HepG2 (cell line): Measurements from ENCODE around the gene DDX39B. TPM values are rescaled to one million over a fixed set of nuclear protein-coding genes. Genes with fewer than 3 reads are reported as not detected.

Experiments
- ARID2 ChIP-seq: sonication (generic); formaldehyde crosslinking; IDR thresholded peaks from 2 replicates; pipeline ENCODE4 v1.8.1; 2022; ENCODE audit warnings: mild to moderate bottlenecking, missing genetic modification reagents, borderline replicate concordance
- CBX5 ChIP-seq: sonication (generic); formaldehyde crosslinking; IDR thresholded peaks from 2 replicates; pipeline ENCODE4 v1.4.0; 2020; ENCODE audit warnings: missing genetic modification reagents, borderline replicate concordance
- HMG20B ChIP-seq: conservative IDR thresholded peaks from 2 replicates; pipeline ENCODE4 v1.6.1; 2016; ENCODE audit warnings: missing genetic modification reagents, missing compliant biosample characterization
- MYNN ChIP-seq: sonication (generic); formaldehyde crosslinking; IDR thresholded peaks from 2 replicates; pipeline ENCODE4 v1.4.0; 2020; ENCODE audit warnings: mild to moderate bottlenecking, low read depth, missing genetic modification reagents
- ONECUT2 ChIP-seq: sonication (generic); formaldehyde crosslinking; IDR thresholded peaks from 2 replicates; pipeline ENCODE4 v1.4.0; 2020; ENCODE audit warnings: missing genetic modification reagents
- SAP130 ChIP-seq: IDR thresholded peaks from 2 replicates; pipeline ENCODE4 v1.6.1; 2016; ENCODE audit warnings: low read depth
- SMC3 ChIP-seq: IDR thresholded peaks from 2 replicates; pipeline ENCODE4 v1.6.1; 2011; ENCODE audit warnings: low read length, improper control_type of control experiment
- ZBTB3 ChIP-seq: sonication (generic); formaldehyde crosslinking; IDR thresholded peaks from 2 replicates; pipeline ENCODE4 v1.4.0; 2020; ENCODE audit warnings: low read depth, mild to moderate bottlenecking, moderate library complexity, missing genetic modification reagents, borderline replicate concordance
- ZFAT ChIP-seq: sonication (generic); formaldehyde crosslinking; conservative IDR thresholded peaks from 2 replicates; pipeline ENCODE4 v1.8.1; 2023; ENCODE audit warnings: missing genetic modification reagents, inconsistent platforms
- ZNF180 ChIP-seq: sonication (generic); formaldehyde crosslinking; IDR thresholded peaks from 2 replicates; pipeline ENCODE4 v1.4.0; 2020; ENCODE audit warnings: low read depth, missing genetic modification reagents, borderline replicate concordance
- ZNF317 ChIP-seq: sonication (generic); formaldehyde crosslinking; IDR thresholded peaks from 2 replicates; pipeline ENCODE4 v1.5.0; 2020; ENCODE audit warnings: mild to moderate bottlenecking, missing genetic modification reagents
- ZNF329 ChIP-seq: sonication (generic); formaldehyde crosslinking; IDR thresholded peaks from 2 replicates; pipeline ENCODE4 v1.9.0; 2021; ENCODE audit warnings: low read depth, mild to moderate bottlenecking, missing genetic modification reagents
- ZNF501 ChIP-seq: sonication (generic); formaldehyde crosslinking; IDR thresholded peaks from 2 replicates; pipeline ENCODE4 v1.5.1; 2020; ENCODE audit warnings: mild to moderate bottlenecking, moderate library complexity, missing genetic modification reagents
- ZNF577 ChIP-seq: sonication (generic); formaldehyde crosslinking; IDR thresholded peaks from 2 replicates; pipeline ENCODE4 v1.4.0; 2020; ENCODE audit warnings: mild to moderate bottlenecking, low read depth, missing genetic modification reagents, borderline replicate concordance
- ZNF766 ChIP-seq: sonication (generic); formaldehyde crosslinking; IDR thresholded peaks from 2 replicates; pipeline ENCODE4 v1.5.0; 2020; ENCODE audit warnings: missing genetic modification reagents, borderline replicate concordance
- polyA plus RNA-seq, 8 experiments: library from polyadenylated mRNA; depleted of rRNA in 3 of 8; stranded (reverse) in 7 of 8; unstranded in 1 of 8; fragments of >200 nt; fragmentation: Illumina TruSeq in 4 of 8; extraction: Trizol in 4 of 8; gene quantifications; 2 replicates each; pipeline versions ENCODE4 v1.2.1 to v1.2.3, GENCODE V29; 2011 to 2016; ENCODE audit warnings: low read depth in 4 of 8, missing spikeins in 1 of 8, mixed read lengths in 1 of 8; ENCODE audit not compliant: insufficient read depth in 1 of 8
- total RNA-seq, 5 experiments: library from RNA; depleted of rRNA; stranded (reverse); fragments of >200 nt; fragmentation: Illumina TruSeq; extraction: Trizol; gene quantifications; 2 replicates each; pipeline ENCODE4 v1.2.3, GENCODE V29; 2016; ENCODE audit warnings: low read depth in 1 of 5
- TF ChIP-seq, protein P1 (sequence below): sonication (generic); formaldehyde crosslinking; IDR thresholded peaks from 2 replicates; pipeline ENCODE4 v1.5.0; 2020; ENCODE audit warnings: missing genetic modification reagents
- TF ChIP-seq, protein P2 (sequence below): sonication (generic); formaldehyde crosslinking; IDR thresholded peaks from 2 replicates; pipeline ENCODE4 v1.4.0; 2020; ENCODE audit warnings: missing genetic modification reagents
- TF ChIP-seq, protein P3 (sequence below): sonication (generic); formaldehyde crosslinking; IDR thresholded peaks from 2 replicates; pipeline ENCODE4 v1.5.1; 2020; ENCODE audit warnings: missing genetic modification reagents, mild to moderate bottlenecking, borderline replicate concordance
- TF ChIP-seq, protein P4 (sequence below): sonication (generic); formaldehyde crosslinking; IDR thresholded peaks from 2 replicates; pipeline ENCODE4 v1.4.0; 2020; ENCODE audit warnings: mild to moderate bottlenecking, missing genetic modification reagents, borderline replicate concordance

DDX39B gene
- total and polyA plus RNA-seq, 2 of the 13 experiments (the other 11 are each of a cell fraction or from before 2014, with no cell fraction given) = 570 to 678 TPM

DNA sequence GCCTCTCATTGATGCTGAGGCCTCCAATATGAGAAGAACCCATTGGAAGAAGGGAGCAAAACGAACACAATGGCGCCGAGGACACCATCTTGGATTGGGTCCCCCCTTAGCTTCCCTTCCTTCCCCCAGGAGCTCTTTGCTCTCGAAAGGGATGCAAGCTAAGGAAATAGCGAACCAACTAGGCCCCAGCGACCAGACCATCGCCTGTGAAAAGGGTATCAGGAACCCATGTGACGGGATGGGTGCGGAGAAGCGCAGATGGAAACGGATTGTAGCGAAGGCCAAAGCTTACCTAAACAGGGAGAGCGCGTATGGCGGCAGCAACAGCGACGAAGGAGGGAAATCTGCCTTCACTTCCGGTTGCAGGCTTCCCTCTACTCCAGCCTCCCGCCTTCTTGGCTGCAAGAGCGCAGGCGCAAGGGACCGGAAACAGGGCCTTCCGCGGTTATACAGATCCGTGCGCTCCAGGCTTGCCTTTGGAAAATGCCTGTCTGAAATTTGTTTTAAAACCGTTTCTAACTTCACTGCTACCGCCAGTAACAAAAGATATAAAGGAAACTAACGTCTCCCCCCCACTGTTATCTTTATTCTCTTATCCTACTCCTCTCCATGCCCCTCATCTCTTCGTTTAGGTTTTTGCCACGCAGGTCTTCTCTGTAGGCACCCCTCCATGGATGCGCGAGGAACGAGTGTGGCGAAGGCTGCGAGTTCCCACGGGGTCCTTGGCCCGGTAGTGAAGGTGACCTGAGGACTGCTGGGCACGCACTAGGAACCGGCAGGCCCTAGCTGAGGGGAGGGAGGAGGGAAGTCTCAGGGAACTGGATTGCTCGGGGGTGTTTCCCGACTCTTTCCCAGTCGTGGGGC is at the start of gene DDX39B (continued):
- TF ChIP-seq, protein P1, sequence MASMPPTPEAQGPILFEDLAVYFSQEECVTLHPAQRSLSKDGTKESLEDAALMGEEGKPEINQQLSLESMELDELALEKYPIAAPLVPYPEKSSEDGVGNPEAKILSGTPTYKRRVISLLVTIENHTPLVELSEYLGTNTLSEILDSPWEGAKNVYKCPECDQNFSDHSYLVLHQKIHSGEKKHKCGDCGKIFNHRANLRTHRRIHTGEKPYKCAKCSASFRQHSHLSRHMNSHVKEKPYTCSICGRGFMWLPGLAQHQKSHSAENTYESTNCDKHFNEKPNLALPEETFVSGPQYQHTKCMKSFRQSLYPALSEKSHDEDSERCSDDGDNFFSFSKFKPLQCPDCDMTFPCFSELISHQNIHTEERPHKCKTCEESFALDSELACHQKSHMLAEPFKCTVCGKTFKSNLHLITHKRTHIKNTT (CRISPR knock-in tag) = peak; percentile 39; the same call in 1 of the 2 replicates
- TF ChIP-seq, protein P2, sequence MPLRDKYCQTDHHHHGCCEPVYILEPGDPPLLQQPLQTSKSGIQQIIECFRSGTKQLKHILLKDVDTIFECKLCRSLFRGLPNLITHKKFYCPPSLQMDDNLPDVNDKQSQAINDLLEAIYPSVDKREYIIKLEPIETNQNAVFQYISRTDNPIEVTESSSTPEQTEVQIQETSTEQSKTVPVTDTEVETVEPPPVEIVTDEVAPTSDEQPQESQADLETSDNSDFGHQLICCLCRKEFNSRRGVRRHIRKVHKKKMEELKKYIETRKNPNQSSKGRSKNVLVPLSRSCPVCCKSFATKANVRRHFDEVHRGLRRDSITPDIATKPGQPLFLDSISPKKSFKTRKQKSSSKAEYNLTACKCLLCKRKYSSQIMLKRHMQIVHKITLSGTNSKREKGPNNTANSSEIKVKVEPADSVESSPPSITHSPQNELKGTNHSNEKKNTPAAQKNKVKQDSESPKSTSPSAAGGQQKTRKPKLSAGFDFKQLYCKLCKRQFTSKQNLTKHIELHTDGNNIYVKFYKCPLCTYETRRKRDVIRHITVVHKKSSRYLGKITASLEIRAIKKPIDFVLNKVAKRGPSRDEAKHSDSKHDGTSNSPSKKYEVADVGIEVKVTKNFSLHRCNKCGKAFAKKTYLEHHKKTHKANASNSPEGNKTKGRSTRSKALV (CRISPR knock-in tag) = peak; percentile 39
- TF ChIP-seq ONECUT2 (CRISPR knock-in tag) = peak; percentile 58; the same call in 1 of the 2 replicates
- TF ChIP-seq ARID2 (CRISPR knock-in tag) = no peak
- no peak; the same call in 1 of the 2 replicates for TF ChIP-seq ZNF329 (CRISPR knock-in tag)
- TF ChIP-seq ZNF317 (CRISPR knock-in tag) = peak; percentile 57; the same call in 1 of the 2 replicates
- TF ChIP-seq ZNF501 (CRISPR knock-in tag) = peak; percentile 82
- TF ChIP-seq SMC3 = no peak
- TF ChIP-seq ZNF766 (CRISPR knock-in tag) = peak; percentile 81
- TF ChIP-seq, protein P3, sequence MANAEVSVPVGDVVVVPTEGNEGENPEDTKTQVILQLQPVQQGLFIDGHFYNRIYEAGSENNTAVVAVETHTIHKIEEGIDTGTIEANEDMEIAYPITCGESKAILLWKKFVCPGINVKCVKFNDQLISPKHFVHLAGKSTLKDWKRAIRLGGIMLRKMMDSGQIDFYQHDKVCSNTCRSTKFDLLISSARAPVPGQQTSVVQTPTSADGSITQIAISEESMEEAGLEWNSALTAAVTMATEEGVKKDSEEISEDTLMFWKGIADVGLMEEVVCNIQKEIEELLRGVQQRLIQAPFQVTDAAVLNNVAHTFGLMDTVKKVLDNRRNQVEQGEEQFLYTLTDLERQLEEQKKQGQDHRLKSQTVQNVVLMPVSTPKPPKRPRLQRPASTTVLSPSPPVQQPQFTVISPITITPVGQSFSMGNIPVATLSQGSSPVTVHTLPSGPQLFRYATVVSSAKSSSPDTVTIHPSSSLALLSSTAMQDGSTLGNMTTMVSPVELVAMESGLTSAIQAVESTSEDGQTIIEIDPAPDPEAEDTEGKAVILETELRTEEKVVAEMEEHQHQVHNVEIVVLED (CRISPR knock-in tag) = peak; percentile 73
- TF ChIP-seq, protein P4, sequence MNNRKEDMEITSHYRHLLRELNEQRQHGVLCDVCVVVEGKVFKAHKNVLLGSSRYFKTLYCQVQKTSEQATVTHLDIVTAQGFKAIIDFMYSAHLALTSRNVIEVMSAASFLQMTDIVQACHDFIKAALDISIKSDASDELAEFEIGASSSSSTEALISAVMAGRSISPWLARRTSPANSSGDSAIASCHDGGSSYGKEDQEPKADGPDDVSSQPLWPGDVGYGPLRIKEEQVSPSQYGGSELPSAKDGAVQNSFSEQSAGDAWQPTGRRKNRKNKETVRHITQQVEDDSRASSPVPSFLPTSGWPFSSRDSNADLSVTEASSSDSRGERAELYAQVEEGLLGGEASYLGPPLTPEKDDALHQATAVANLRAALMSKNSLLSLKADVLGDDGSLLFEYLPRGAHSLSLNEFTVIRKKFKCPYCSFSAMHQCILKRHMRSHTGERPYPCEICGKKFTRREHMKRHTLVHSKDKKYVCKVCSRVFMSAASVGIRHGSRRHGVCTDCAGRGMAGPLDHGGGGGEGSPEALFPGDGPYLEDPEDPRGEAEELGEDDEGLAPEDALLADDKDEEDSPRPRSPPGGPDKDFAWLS = no peak
- TF ChIP-seq MYNN (CRISPR knock-in tag) = 0 out of 2 replicates have a peak, but pooled peaks have one; percentile 25
- peak; percentile 92 for TF ChIP-seq SAP130 (CRISPR knock-in tag)
- peak; percentile 63; the same call in 1 of the 2 replicates for TF ChIP-seq ZBTB3 (CRISPR knock-in tag)
- TF ChIP-seq CBX5 (CRISPR knock-in tag) = peak; percentile 91
- TF ChIP-seq ZNF577 (CRISPR knock-in tag) = no peak
- no peak; the same call in 1 of the 2 replicates for TF ChIP-seq HMG20B (CRISPR knock-in tag)
- peak; percentile 89; the same call in 1 of the 2 replicates for TF ChIP-seq ZFAT (CRISPR knock-in tag)
- no peak for TF ChIP-seq ZNF180 (CRISPR knock-in tag)
